GM12872 (cell line): ENCODE measurements around the gene LURAP1L.

Experiments used
- TF ChIP-seq, protein P1 (sequence below): IDR thresholded peaks from 3 replicates; pipeline ENCODE4 v1.5.1; 2011; ENCODE audit warnings: low read depth, mild to moderate bottlenecking, low read length, moderate library complexity; ENCODE audit not compliant: insufficient read depth

Gene LURAP1L

GRCh38 chr9:12851341-12852090, 76.7 kb downstream of the LURAP1L start:
- TF ChIP-seq, protein P1, sequence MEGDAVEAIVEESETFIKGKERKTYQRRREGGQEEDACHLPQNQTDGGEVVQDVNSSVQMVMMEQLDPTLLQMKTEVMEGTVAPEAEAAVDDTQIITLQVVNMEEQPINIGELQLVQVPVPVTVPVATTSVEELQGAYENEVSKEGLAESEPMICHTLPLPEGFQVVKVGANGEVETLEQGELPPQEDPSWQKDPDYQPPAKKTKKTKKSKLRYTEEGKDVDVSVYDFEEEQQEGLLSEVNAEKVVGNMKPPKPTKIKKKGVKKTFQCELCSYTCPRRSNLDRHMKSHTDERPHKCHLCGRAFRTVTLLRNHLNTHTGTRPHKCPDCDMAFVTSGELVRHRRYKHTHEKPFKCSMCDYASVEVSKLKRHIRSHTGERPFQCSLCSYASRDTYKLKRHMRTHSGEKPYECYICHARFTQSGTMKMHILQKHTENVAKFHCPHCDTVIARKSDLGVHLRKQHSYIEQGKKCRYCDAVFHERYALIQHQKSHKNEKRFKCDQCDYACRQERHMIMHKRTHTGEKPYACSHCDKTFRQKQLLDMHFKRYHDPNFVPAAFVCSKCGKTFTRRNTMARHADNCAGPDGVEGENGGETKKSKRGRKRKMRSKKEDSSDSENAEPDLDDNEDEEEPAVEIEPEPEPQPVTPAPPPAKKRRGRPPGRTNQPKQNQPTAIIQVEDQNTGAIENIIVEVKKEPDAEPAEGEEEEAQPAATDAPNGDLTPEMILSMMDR, result no peak

DNA sequence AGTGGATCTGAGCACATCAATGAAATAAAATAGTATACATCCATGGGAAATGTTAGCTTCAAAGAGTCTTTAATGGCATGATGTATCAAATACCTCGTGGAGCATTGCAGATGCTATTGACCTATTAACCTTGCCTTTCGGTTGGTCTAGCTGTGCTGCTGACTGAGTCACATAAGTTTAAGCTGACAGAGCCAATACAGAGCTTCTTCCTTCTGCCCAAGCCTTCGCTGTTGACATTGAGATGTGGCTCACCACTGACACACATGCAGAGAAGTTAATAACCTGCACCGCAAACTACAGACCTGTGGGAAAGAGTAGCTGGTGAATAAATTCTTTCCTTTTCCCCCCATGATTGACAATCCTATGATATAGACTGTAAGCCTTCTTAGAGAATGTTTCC, 78.2 kb downstream of the LURAP1L start:
- TF ChIP-seq, protein P1, result no peak

DNA sequence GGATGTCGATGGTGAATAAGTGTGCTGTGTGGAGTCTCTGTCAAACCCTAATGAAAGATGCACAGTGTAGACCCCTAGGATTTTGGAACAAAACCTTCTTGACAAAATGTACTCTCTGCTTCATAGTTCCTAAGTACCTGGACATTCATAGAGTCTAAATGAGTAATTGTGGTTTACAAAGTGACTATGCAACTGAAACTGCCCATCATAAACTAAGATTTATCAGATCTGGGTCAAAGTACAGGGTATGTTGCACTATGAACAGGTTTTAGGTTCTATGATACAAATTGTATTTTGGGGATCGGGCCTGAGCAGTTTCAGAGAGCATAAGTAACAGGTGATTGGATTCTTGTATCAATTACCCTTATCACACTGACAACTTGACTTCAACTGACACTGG, 79.4 kb downstream of the LURAP1L start:
- TF ChIP-seq, protein P1, result no peak

DNA sequence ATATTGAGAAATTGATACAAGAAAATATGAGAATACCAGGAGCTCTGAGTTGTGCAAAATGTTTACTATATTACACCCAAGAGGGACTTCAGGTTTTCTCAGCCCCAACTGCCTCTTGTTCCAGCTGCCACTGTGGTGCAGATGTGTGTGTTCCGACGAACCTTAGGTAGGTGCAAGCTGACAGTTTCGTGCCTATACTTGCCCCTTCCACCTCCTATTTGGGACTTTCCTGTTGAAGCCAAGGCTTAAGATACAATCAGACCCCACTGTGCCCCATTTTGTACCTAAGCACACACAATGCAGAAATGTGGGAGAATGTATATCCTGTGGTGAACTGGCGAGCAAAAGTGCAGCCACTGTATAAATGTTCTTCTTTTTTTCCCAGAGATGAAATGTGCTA, 80.2 kb downstream of the LURAP1L start:
- TF ChIP-seq, protein P1, result no peak

DNA sequence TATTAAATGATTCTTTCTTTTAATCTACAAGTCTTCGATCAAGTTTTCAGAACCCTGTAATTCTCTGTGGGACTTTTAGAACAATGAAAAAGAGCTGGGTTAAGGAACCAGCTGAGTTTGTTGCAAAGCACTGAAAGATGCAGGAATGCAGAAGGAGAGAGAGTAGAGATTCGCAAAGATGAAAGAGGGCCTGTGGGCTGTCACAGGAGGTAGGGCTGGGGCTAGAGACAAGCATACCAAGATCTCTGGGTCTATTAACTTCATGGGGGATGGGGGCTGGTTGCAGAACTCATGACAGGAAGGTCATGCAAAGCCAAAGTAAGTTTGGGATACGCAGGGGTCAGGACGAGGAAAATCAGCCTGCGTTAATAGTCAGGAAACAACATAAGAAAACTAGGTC, 81.8 kb downstream of the LURAP1L start:
- TF ChIP-seq, protein P1, result no peak

DNA sequence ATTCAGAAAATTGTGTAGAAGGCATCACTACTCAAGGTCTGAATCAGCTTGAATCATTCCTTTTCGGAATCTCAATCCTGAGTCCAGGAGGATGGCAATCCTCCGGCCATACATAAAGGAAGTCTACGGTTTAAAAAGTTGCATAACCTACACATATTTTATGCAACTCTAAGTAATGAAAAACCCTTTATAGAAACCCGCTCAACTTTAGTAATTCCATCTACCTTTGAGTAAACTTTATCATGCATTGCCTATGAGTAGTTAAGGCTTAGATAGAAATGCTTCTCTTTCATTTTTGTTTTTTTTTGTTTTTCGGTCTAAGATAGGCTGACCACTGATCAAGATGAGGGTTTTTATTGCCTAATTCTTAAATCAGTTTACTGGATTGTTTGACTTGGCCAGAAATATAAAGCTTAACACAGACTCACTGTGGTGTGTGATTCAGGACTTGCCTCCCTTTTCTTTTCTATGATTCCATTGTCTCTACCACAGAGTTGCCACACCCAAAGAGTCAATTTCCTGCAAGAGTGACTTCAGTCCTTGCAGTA, 85.0 kb downstream of the LURAP1L start:
- TF ChIP-seq, protein P1, result no peak

- TF ChIP-seq, protein P1, result no peak
Observed at GRCh38 chr9:12860998-12861397, 86.2 kb downstream of the LURAP1L start.
